Measurements from ENCODE around the gene PROK1.

The PROK1 gene

GRCh38 chr1:110501488-110502132 is 50.7 kb downstream of the PROK1 start:
- H3K27me3 ChIP-seq (ENCODE audit: insufficient read depth, low read depth), result no peaks in the 10 kb centered on the region
- no peak overlapping the region for H3K4me3 ChIP-seq (IDR thresholded peaks at IDR 0.05; ENCODE audit: insufficient read depth, low read depth, low read length)
- no peaks in the 10 kb centered on the region for H3K4me1 ChIP-seq (ENCODE audit: low read depth, poor library complexity, severe bottlenecking)
- no peak for TF ChIP-seq CTCF (conservative IDR thresholded peaks at IDR 0.05; ENCODE audit: low read depth, low read length)
- H2AFZ ChIP-seq (ENCODE audit: low read depth), result no peak overlapping the region
- no peaks in the 10 kb centered on the region for H4K20me1 ChIP-seq (ENCODE audit: insufficient read depth)
- H3K27ac ChIP-seq, result no peak overlapping the region
- no peaks in the 10 kb centered on the region for H3K79me2 ChIP-seq (ENCODE audit: insufficient read depth, low read depth)
- no peaks in the 10 kb centered on the region for H3K36me3 ChIP-seq (ENCODE audit: insufficient read depth)
- no peak overlapping the region for H3K9ac ChIP-seq
- no peak overlapping the region for H3K4me2 ChIP-seq

GRCh38 chr1:110502402-110503151 is 51.6 kb downstream of the PROK1 start:
- Histone ChIP-seq H3K27me3 (ENCODE audit: insufficient read depth, low read depth) (no peaks in the 10 kb centered on the region), H3K4me3 (IDR thresholded peaks at IDR 0.05; ENCODE audit: insufficient read depth, low read depth, low read length) (no peak overlapping the region), H3K4me1 (ENCODE audit: low read depth, poor library complexity, severe bottlenecking) (no peaks in the 10 kb centered on the region), H2AFZ (ENCODE audit: low read depth) (no peak overlapping the region), H3K36me3 (ENCODE audit: insufficient read depth) (no peaks in the 10 kb centered on the region), H3K79me2 (ENCODE audit: insufficient read depth, low read depth) (no peaks in the 10 kb centered on the region), H4K20me1 (ENCODE audit: insufficient read depth) (no peaks in the 10 kb centered on the region), H3K27ac (no peak overlapping the region), H3K9ac (no peak overlapping the region), H3K4me2 (no peak overlapping the region)
- no peak for TF ChIP-seq CTCF (conservative IDR thresholded peaks at IDR 0.05; ENCODE audit: low read depth, low read length)

- H3K27me3 ChIP-seq (ENCODE audit: insufficient read depth, low read depth), result no peaks in the 10 kb centered on the region
- no peak overlapping the region for H3K9ac ChIP-seq
- no peak overlapping the region for H3K4me2 ChIP-seq
- no peak overlapping the region for H3K4me3 ChIP-seq (IDR thresholded peaks at IDR 0.05; ENCODE audit: insufficient read depth, low read depth, low read length)
- no peaks in the 10 kb centered on the region for H4K20me1 ChIP-seq (ENCODE audit: insufficient read depth)
- no peaks in the 10 kb centered on the region for H3K79me2 ChIP-seq (ENCODE audit: insufficient read depth, low read depth)
- H3K4me1 ChIP-seq (ENCODE audit: low read depth, poor library complexity, severe bottlenecking), result no peaks in the 10 kb centered on the region
- no peak overlapping the region for H3K27ac ChIP-seq
- no peak for TF ChIP-seq CTCF (conservative IDR thresholded peaks at IDR 0.05; ENCODE audit: low read depth, low read length)
- no peaks in the 10 kb centered on the region for H3K36me3 ChIP-seq (ENCODE audit: insufficient read depth)
- no peak overlapping the region for H2AFZ ChIP-seq (ENCODE audit: low read depth)
Observed at GRCh38 chr1:110503471-110503870, 52.5 kb downstream of the PROK1 start.

- H3K27me3 ChIP-seq (ENCODE audit: insufficient read depth, low read depth), result no peaks in the 10 kb centered on the region
- H3K27ac ChIP-seq, result no peak overlapping the region
- no peak overlapping the region for H3K9ac ChIP-seq
Observed at GRCh38 chr1:110504226-110504625, 53.3 kb downstream of the PROK1 start.

More at GRCh38 chr1:110504226-110504625, 53.3 kb downstream of the PROK1 start:
- Histone ChIP-seq H3K4me3 (IDR thresholded peaks at IDR 0.05; ENCODE audit: insufficient read depth, low read depth, low read length) (no peak overlapping the region), H3K79me2 (ENCODE audit: insufficient read depth, low read depth) (no peaks in the 10 kb centered on the region), H3K36me3 (ENCODE audit: insufficient read depth) (no peaks in the 10 kb centered on the region), H2AFZ (ENCODE audit: low read depth) (no peak overlapping the region), H3K4me2 (no peak overlapping the region), H3K4me1 (ENCODE audit: low read depth, poor library complexity, severe bottlenecking) (no peaks in the 10 kb centered on the region), H4K20me1 (ENCODE audit: insufficient read depth) (no peaks in the 10 kb centered on the region)
- no peak for TF ChIP-seq CTCF (conservative IDR thresholded peaks at IDR 0.05; ENCODE audit: low read depth, low read length)

Data from KMS-11 (cell line).